ENCODE measurements around the gene KAZN.
"Not testable (repeated sequence)": the region's sequence is repeated elsewhere in the genome, so short reads cannot be mapped to it uniquely, and the experiment has no call there.

KAZN gene

DNA sequence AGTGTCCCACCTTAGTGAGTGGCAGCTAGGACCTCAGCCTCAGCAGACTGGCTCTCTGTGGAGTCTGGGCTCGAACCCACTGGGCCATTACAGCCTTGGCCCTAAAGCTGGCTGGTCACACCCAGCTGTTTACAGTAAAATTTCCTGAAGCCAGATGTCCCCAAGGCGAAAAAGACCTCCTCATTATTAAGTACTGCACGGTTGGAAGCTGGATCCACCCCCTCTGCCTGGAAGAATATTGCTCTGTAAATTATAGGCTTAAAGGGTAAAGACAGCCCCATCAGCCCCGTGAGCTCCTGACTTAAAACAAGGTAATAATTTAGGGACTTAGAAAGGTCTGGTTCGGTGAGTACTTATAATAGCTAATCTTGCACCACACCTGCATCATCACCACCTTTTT lies 524.8 kb downstream of the KAZN start:
- FAIRE-seq (no peak), DNase-seq (ENCODE audit: insufficient read length, low spot score) (no peak)
- TF ChIP-seq POLR2A (IDR thresholded peaks at IDR 0.05; ENCODE audit: low read depth, low read length) = no peak

DNA sequence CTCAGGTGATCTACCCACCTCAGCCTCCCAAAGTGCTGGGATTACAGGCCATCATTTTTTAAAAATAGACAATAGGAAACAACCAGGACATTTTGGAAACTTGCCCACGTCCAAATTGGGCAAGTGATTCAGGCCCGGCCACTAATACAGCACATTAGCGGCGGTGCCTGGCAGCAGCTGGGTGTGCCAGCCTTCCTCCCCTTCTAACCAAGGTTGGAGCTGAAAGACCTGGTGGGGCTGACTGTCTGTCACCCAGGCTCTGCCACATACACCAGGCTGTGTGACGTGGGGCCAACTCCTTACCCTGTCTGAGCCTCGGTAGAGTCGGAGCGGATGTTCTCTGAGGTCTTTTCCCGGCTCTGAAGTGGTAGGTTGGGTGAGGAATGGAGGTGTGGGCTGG lies 525.4 kb downstream of the KAZN start:
- FAIRE-seq = no peak
- TF ChIP-seq POLR2A (IDR thresholded peaks at IDR 0.05; ENCODE audit: low read depth, low read length) = no peak
- no peak for DNase-seq (ENCODE audit: insufficient read length, low spot score)

DNA sequence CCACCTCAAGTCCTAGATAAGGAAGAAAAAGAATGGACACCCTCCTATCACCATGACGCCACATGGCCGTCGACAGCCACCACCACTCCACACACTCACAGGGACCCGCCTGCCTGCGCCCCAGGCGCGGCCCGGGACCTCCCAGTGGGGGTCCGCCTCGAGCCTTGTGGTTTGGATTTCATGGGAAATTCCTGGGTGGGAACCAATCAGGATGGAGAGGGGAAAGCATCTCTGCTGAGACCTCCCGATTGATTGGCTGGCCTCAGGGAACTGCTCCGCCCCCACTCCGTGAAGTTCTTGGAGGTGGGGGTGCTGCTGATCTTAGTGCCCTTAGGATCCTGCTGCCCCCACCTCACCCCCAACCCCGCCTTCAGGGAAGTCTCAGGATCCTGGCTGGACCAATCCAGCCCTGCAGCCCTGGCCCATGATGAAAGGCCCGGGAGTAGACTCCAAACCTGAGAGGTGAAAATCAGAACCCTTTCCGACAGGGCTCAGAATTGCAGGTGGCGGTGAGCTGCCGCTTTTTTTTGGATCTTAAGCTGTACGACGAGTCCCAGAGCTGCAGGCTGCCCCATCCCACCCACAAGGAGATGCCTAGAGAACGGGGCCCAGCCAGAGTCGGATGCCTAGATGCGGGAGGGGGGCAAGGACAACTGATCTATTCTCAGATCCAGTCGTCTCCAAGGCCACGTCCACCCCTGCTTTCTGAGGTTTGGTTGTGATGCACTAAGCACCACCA lies 526.0 kb downstream of the KAZN start:
- no peak for TF ChIP-seq POLR2A (IDR thresholded peaks at IDR 0.05; ENCODE audit: low read depth, low read length)
- no peak for FAIRE-seq
- DNase-seq (ENCODE audit: insufficient read length, low spot score) = no peak

DNA sequence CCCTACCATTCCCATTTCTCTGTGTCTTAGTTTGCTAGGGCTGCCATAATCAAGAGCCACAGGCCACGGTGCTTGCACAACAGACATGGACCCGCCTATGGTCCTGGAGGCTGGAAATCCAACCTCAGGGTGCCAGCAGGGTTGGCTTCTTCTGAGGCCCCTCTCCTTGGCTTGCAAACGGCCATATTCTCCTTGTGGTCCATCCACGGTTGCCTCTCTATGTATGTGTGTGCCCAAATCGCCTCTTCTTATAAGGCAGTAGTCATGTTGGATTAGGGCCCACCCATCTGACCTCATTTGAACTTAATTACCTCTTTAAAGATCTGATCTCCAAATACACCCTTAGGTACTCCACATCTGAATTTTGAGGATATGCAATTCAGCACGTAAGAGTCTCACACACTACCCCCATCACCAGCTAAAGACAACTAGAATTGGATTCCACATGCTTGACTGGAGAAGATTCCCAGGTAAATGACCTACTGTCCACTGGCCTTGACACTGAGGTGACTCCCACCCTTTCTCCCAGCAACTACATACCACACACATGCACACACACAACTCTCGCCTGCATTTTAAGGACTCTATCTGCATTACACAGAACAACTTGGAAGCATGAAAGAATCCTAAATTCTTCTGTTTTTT lies 526.7 kb downstream of the KAZN start:
- DNase-seq (ENCODE audit: insufficient read length, low spot score) (no peak), FAIRE-seq (no peak)
- TF ChIP-seq POLR2A (IDR thresholded peaks at IDR 0.05; ENCODE audit: low read depth, low read length) = no peak

DNA sequence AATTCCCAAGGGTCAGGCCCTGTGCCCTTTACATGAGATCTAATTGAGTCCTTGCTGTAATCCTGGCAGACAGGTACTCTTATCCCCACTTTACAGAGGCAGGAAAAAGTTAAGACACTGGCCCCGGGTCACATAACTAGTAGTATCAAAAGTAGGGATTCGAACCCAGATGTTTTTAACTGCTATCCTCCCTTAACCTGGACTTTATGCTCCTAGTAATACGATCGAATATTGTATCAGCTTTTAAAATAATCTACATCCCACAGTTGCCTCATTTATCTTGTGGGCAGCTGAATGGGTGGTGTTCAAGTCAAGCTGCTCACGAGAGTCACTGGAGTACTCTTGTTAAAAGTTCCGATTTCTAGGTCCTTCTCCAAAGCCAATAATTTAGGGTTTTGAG lies 529.6 kb downstream of the KAZN start:
- FAIRE-seq = no peak
- TF ChIP-seq POLR2A (IDR thresholded peaks at IDR 0.05; ENCODE audit: low read depth, low read length) = no peak
- no peak for DNase-seq (ENCODE audit: insufficient read length, low spot score)

DNA sequence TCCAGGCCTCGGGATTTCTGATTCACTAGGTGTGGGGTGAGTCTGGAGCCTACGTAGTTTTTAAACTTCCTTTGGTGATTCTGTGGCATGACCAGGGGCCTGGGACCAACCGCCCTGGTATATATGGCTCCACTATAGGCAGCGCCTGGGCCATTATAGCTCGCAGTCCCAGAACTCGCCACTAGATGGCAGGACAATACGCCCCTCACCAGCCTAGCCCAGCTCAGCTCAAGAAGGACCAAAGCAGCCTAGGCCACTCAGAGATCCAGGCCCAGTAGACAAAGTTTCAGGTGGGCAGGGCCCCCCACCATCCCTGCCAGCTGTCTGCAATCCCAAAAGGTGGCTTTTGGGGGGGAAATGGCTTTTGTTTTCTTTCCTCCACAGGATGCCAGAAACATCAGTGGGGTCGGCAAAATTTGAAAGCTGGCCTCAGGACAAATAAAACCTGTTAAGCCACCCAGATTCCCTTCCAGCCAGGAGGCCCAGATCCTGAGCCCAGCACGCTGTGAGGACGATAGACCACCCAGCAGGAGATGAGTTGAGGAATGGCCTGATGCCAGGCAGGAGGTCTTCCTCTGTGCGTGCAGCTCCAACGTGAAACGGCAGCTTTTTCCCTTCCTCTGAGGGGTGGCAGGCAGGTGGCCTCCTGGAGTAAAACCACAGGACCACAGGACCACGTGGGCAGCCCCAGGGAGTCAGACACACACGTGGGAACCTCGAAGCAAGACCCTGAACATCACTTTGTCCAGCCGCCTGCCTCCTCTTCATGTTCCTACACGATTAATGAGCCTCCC lies 530.2 kb downstream of the KAZN start:
- peak; percentile 30 for FAIRE-seq
- DNase-seq (ENCODE audit: insufficient read length, low spot score) = peak; percentile 56
- TF ChIP-seq POLR2A (IDR thresholded peaks at IDR 0.05; ENCODE audit: low read depth, low read length) = no peak

DNA sequence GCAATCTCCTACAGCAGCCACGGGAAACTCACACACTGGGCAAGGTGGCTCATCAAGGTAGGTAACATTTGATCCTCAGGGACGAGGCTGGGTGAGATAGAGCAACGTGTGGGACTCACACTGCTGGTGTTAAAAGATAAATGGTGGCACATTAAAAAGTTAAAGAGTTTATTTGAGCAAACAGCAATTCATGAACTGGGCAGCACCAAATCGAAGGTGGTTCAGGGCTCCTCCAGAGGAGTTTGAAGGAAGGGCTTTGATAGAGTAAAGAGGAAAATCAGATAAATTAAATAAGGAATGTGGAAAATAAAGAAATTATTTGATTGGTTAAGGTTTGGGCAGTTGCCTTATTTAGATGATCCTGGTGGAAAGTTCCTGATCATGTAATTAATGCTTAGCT lies 531.5 kb downstream of the KAZN start:
- FAIRE-seq (no peak), DNase-seq (ENCODE audit: insufficient read length, low spot score) (no peak)
- TF ChIP-seq POLR2A (IDR thresholded peaks at IDR 0.05; ENCODE audit: low read depth, low read length) = no peak

DNA sequence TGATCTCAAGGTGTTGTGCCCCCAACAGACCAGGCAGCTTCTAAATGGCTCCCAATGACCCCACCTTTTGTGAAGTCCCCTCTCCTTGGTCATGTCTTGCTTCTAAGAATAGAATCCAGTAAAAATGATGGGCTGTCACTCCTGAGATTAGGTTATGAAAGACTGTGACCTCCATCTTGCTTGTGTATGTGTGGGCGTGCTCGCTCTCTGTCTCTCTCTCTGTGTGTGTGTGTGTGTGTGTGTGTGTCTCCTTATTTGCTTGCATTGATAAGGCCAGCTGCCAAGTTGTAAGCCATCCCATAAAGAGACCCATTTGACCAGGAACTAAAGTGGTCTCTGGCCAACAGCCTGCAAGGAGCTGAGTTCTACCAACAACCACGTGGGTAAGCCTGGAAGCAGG lies 532.1 kb downstream of the KAZN start:
- FAIRE-seq = no peak
- no peak for DNase-seq (ENCODE audit: insufficient read length, low spot score)
- no peak for TF ChIP-seq POLR2A (IDR thresholded peaks at IDR 0.05; ENCODE audit: low read depth, low read length)

DNA sequence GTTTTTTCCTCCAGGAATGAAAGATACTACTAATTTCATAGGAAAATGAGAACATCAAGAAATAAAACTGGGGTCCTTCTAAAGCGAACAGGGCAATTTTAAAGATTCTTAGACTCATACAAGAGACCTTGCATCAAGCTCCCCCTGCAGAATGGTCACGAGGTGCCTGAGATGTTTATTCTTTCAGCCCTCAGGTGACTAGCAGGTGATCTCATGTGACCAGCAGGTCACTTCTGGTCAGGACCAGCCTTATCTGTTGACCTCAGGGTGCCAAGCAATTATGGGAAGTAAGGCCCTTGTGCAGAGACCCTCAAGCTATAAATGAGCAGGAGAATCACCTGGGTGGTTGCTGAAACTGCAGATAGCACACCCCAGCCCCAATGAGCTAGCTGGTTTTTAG lies 534.5 kb downstream of the KAZN start:
- FAIRE-seq (no peak), DNase-seq (ENCODE audit: insufficient read length, low spot score) (no peak)
- no peak for TF ChIP-seq POLR2A (IDR thresholded peaks at IDR 0.05; ENCODE audit: low read depth, low read length)

DNA sequence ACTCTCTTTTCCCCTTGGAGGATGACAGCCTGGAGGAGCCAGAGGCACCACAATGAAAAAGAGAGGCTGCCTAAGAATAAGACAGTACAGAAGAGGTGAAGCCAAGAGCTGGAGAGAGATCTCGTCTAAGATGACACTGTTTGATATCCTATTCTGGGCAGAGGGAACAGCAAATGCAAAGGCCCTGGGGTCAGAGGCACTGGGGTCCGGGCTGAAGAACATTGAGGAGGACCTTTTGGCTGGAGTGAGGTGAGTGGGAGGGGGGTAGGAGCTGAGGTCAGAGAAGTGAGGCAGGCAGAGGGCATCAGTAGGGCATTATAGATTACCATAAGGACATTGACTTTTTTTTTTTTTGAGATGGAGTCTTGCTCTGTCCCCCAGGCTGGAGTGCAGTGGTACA lies 535.8 kb downstream of the KAZN start:
- FAIRE-seq (no peak), DNase-seq (ENCODE audit: insufficient read length, low spot score) (no peak)
- no peak for TF ChIP-seq POLR2A (IDR thresholded peaks at IDR 0.05; ENCODE audit: low read depth, low read length)

DNA sequence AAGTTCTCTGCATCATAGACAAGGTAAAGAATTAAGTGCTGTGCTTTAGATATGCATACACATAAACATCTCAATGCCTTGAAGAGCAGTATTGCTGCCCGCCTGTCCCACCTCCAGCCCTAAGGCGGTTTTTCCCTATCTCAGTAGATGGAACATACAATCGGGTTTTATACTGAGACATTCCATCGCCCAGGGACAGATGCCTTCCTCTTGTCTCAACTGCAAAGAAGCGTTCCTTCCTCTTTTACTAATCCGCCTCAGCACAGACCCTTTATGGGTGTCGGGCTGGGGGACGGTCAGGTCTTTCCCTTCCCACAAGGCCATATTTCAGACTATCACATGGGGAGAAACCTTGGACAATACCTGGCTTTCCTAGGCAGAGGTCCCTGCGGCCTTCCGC lies 537.1 kb downstream of the KAZN start:
- not testable (repeated sequence) for DNase-seq (ENCODE audit: insufficient read length, low spot score); FAIRE-seq

DNA sequence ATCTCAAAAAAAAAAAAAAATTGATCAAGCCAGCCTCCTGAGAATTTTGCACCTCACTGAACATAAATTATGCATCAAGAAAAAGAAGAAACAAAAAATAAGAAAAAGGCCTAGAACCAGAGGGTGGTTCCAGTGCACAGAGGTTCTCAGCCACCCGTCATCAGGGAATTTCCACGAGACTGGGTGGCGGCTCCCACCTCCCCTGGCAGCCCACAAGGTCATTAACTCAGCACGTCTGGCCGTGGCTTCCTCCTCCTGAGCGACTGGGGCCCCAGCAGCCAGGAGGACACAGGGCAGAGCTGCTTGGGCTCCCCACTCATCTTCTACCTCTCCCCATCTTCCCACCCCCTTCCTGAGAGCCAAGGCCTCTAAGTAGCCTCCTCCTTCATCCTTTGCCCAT lies 539.3 kb downstream of the KAZN start:
- TF ChIP-seq POLR2A (IDR thresholded peaks at IDR 0.05; ENCODE audit: low read depth, low read length) = no peak
- no peak for DNase-seq (ENCODE audit: insufficient read length, low spot score)
- FAIRE-seq = no peak

DNA sequence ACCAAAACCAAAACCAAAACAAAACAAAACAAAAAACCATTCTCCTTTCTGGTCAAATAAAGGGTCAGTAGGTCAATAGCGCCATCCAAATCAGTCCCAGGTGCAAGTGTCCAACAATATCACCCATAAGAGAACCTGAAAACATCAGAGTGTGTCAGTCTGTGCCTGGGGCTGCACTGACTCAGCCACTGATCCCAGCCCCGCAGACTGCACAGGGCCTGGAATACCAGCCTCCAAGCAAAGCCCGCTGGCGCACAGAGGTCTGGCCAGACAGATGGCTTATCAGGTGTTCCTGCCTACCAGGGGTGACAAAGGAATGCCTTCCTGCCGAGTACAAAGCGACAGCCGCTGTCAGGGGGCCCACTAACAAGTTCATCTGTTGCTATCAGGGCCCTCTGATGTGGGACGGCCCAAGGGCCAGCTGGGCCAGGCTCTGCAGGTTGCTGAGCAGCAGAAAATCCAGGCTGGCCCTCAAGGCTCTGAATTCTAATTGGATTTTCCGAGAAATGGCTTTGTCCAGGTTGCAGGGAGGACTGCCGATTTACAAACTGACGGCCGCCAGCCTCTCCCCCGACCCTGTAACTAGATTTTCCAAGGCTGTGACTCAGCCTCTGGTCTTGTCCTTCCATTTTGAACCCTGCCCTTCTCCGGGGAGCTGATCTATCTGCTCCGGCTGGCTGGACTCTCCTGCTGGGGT lies 541.3 kb downstream of the KAZN start:
- peak; percentile 30 for FAIRE-seq
- peak; percentile 35 for DNase-seq (ENCODE audit: insufficient read length, low spot score)
- no peak for TF ChIP-seq POLR2A (IDR thresholded peaks at IDR 0.05; ENCODE audit: low read depth, low read length)

DNA sequence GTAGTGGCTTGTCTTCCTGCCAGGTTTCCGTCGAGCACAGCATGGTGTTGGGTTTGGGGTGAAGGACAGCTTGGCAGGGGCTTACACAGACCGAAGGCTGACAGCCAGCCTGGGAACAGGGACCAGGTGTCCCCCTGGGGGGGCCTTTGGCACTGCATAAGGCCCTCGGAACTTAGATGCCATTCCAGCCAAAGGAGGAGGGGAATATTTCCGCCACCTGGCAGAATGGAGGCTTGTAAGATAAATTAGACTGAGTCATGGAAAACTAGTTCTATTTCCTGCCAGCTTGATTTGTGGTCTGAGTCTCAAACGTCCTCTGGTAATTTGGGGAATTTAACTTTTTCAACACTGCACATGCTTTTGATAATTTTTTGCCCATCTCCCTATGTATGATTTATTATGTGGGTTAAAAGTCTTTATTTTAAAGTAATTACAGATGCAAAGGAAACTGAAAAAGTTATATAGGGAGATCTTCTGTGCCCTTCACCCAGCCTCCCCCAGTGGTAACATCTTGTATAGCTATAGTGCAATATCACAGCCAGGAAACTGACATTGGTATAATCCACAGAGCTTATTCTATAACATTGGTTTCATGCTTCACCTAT lies 543.6 kb downstream of the KAZN start:
- FAIRE-seq = peak; percentile 43
- TF ChIP-seq POLR2A (IDR thresholded peaks at IDR 0.05; ENCODE audit: low read depth, low read length) = no peak
- peak; percentile 19 for DNase-seq (ENCODE audit: insufficient read length, low spot score)

Measured in H54 (cell line).